ACHN (cell line): ENCODE data around the gene APP.
"Not testable (repeated sequence)": the region's sequence is repeated elsewhere in the genome, so short reads cannot be mapped to it uniquely, and the experiment has no call there.

Source experiments
- DNase-seq: peaks from one replicate; pipeline ENCODE4 v3.0.0-alpha.2; 2015
- in situ Hi-C: cut with HindIII; loops from 2 replicates; pipeline ENCODE4 v1.10.0; 2017; ENCODE audit warnings: low sequenced_read_pairs, low pct_ligation_motif_present, low pct_unique_long_range_greater_than_20kb

Gene APP

GRCh38 chr21:26135520-26135919 is 35.0 kb downstream of the APP start:
- DNase-seq = no peak
- in situ Hi-C loops = no loop called here

DNA sequence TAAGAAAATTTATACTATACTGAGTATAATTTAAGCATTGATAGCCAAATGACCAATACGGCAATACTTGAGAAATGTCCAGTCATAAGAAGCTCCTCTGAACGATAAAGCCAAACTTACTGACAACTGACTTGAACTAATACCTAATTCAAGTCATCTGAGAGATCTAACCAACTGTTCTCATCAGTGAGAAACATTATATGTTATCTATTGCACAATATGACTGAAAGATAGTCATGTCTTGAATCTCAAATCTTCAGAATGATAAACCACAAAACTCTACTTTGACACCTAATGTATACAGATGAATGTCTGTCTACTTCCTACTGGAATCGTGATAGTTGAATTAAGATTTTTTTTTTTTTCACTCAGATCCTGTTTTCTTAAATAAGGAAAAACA is 39.0 kb downstream of the APP start:
- DNase-seq = no peak
- in situ Hi-C loops = no loop called here

DNA sequence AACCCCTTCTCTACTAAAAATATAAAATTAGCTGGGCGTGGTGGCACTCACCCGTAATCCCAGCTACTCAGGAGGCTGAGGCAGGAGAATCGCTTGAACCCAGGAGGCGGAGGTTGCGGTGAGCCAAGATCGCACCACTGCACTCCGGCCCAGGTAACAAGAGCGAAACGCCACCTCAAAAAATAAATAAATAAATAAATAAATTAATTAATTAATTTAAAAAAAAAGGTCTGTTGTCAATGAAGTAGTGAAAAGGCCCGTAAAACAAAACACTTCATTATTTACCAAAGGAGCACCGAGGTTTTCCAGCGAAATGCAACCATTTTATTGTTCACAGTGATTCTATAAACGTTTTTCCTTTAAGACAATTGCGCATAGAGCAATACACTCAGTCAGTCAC is 39.5 kb downstream of the APP start:
- DNase-seq, in situ Hi-C loops: not testable (repeated sequence)

GRCh38 chr21:26130249-26130881 is 40.2 kb downstream of the APP start:
- DNase-seq = no peak
- in situ Hi-C loops = no loop called here

DNA sequence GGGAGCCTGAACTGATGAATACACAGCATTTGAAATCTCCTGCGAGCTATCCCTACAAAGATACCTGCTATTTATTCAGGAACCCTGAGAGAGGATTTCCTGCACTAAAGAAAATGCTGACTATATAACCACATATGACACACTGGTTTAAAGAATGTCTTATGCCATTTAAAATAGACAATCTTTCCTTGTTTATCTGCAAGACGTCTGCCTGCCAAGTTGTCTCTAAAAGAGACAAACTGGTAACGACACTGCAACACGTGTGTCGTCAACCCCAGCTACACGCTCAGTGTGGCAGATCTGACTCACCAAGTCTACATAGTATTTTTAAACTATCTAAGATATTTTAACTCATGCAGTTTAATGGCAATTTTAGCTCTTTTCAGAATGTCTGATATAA is 42.7 kb downstream of the APP start:
- DNase-seq = no peak

DNA sequence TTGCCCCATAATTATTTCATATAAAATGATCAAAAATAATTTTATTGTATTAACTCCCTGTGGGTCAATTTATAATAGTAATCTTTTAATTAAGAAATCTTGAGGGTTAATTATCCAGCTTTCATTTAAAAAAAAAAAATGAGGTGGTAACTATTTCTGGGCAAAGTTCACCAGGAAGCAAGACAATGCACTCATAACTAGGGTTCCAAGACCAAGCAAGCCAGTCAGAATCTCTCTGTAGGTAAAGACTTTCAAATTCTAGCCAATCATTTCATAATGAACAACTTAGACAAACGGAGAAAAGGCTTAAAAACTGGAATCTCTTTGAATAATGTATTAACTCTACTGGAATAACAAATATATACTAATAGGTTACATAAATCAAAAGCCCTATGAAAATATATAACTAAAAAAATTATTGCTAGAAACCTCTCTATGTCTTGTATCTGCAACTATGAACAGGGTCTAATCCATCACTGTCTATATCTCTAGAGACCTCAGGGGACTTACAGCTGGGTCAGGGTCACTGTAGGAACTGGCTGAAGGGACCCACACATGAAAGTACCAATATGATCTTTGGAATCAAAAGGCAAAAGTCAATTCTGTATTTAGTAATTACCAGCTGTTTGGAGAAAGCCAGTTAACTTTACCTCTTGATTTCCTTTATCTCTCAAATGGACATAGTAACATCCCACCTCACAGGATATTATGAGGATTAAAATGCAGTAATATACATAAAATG is 43.3 kb downstream of the APP start:
- DNase-seq = no peak
- in situ Hi-C loops = no loop called here

More for the DNA sequence above, 42.7 kb downstream of the APP start:
- in situ Hi-C loops = no loop called here

- DNase-seq = no peak
- in situ Hi-C loops = no loop called here
These were observed 44.4 kb downstream of the APP start for GRCh38 chr21:26126168-26126553.

GRCh38 chr21:26125433-26126167 is 45.0 kb downstream of the APP start:
- no peak for DNase-seq
- in situ Hi-C loops = no loop called here

GRCh38 chr21:26124896-26125295 is 45.7 kb downstream of the APP start:
- in situ Hi-C loops = no loop called here
- DNase-seq = no peak

DNA sequence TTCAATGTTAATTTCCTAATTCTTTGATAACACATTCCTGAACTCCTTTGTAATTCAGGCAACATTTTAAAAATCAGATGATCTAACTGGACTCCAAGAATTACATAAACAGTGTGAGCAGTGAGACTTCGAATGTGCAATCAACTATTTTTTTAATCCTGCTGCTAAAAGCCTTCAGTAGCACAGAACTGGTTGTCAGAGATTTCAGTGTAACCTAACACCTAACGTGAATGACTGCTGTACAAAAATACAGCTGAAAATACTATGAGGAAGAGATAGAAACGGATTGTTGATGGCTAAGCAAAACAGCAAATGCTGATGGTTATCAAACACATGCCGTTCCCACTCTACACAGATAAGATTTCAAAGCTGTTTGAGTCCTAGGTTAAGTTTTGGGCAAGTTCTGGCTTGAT is 46.1 kb downstream of the APP start:
- DNase-seq = no peak
- in situ Hi-C loops = no loop called here

DNA sequence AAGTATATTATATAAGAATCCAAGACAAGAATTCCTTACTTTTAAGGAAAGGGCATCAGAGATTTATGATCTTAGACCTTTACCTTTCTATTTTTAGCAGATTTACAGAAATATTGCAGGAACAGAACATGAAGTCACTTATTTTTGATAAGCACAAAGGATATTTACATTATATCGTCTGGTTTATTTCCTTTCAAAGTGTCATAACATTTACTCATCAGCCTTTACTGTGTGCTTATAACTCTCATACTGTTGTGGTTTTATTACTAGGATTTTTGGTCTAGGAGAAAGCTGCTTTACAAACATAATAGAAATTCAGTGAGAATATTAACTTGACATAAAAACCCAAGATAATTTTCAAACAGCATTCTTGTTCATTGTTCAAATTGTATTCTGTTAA is 47.6 kb downstream of the APP start:
- in situ Hi-C loops = no loop called here
- DNase-seq = no peak

DNA sequence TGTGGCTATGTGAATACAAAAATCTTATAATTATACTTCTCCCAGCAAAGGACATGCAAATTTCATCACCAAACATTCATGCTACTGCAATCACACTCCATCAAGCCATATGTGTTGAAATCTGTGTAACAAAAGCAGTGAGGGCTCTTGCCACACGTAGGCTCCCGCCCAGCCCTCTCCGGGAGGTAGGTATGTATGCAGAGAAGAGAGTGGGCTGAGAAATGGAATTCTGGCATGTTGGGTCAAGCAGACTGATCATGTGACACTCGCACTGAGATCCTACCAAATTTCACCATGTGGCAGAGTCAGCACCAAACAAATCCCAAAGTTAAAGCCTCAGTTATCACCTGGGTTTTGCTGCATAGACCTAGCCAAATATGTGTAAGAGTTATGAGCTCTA is 49.7 kb downstream of the APP start:
- no peak for DNase-seq
- in situ Hi-C loops = no loop called here

GRCh38 chr21:26119906-26120305 is 50.7 kb downstream of the APP start:
- no peak for DNase-seq
- in situ Hi-C loops = no loop called here

- DNase-seq = no peak
- in situ Hi-C loops = no loop called here
These were observed 51.5 kb downstream of the APP start for GRCh38 chr21:26118938-26119540.

GRCh38 chr21:26117972-26118367 is 52.6 kb downstream of the APP start:
- in situ Hi-C loops = no loop called here
- no peak for DNase-seq

GRCh38 chr21:26117324-26117971 is 53.1 kb downstream of the APP start:
- in situ Hi-C loops = no loop called here

GRCh38 chr21:26116456-26117011 is 54.0 kb downstream of the APP start:
- DNase-seq = no peak
- in situ Hi-C loops = no loop called here

More at GRCh38 chr21:26117324-26117971, 53.1 kb downstream of the APP start:
- DNase-seq = no peak

GRCh38 chr21:26115899-26116298 is 54.7 kb downstream of the APP start:
- in situ Hi-C loops = no loop called here
- no peak for DNase-seq

- in situ Hi-C loops = no loop called here
These were observed 55.3 kb downstream of the APP start for GRCh38 chr21:26115305-26115704.

More at GRCh38 chr21:26115305-26115704, 55.3 kb downstream of the APP start:
- DNase-seq = no peak
